ENCODE measurements around the gene TTC21B. TPM values are rescaled to one million over a fixed set of nuclear protein-coding genes. Genes with fewer than 3 reads are reported as not detected.

Gene TTC21B
- total RNA-seq, 1 donor from 2014 or later, result 10.0 TPM

GRCh38 chr2:165938237-165938636 lies 15.3 kb downstream of the TTC21B start:
- Histone ChIP-seq H3K36me3 (ENCODE audit: control insufficient read depth, insufficient read depth, low read length) (no peaks in the 10 kb centered on the region), H3K27me3 (ENCODE audit: control insufficient read depth, insufficient read depth, low read length) (no peaks in the 10 kb centered on the region), H3K4me3 (ENCODE audit: low read depth, low read length) (no peak overlapping the region)
- DNase-seq (ENCODE audit: low read depth) (no peak), FAIRE-seq (no peak)
- no peak for TF ChIP-seq CTCF (IDR thresholded peaks at IDR 0.05; ENCODE audit: insufficient read depth, low read length, severe bottlenecking)

- TF ChIP-seq CTCF (IDR thresholded peaks at IDR 0.05; ENCODE audit: insufficient read depth, low read length, severe bottlenecking), result no peak
- Histone ChIP-seq H3K27me3 (ENCODE audit: control insufficient read depth, insufficient read depth, low read length) (no peaks in the 10 kb centered on the region), H3K4me3 (ENCODE audit: low read depth, low read length) (no peak overlapping the region), H3K36me3 (ENCODE audit: control insufficient read depth, insufficient read depth, low read length) (peaks cover 2% of the 10 kb centered on the region)
- DNase-seq (ENCODE audit: low read depth) (no peak), FAIRE-seq (no peak)
Observed at GRCh38 chr2:165933211-165933910, 20.2 kb downstream of the TTC21B start.

GRCh38 chr2:165927774-165928173 lies 25.8 kb downstream of the TTC21B start:
- FAIRE-seq (no peak), DNase-seq (ENCODE audit: low read depth) (no peak)
- TF ChIP-seq CTCF (IDR thresholded peaks at IDR 0.05; ENCODE audit: insufficient read depth, low read length, severe bottlenecking), result no peak
- Histone ChIP-seq H3K4me3 (ENCODE audit: low read depth, low read length) (no peak overlapping the region), H3K36me3 (ENCODE audit: control insufficient read depth, insufficient read depth, low read length) (peaks cover 2% of the 10 kb centered on the region), H3K27me3 (ENCODE audit: control insufficient read depth, insufficient read depth, low read length) (no peaks in the 10 kb centered on the region)

- TF ChIP-seq CTCF (IDR thresholded peaks at IDR 0.05; ENCODE audit: insufficient read depth, low read length, severe bottlenecking), result no peak
- no peak overlapping the region for H3K4me3 ChIP-seq (ENCODE audit: low read depth, low read length)
- DNase-seq (ENCODE audit: low read depth) (peak; percentile 43), FAIRE-seq (no peak)
- H3K36me3 ChIP-seq (ENCODE audit: control insufficient read depth, insufficient read depth, low read length), result peaks cover 2% of the 10 kb centered on the region
- H3K27me3 ChIP-seq (ENCODE audit: control insufficient read depth, insufficient read depth, low read length), result no peaks in the 10 kb centered on the region
Observed at GRCh38 chr2:165927353-165927752, 26.2 kb downstream of the TTC21B start.

- FAIRE-seq (no peak), DNase-seq (ENCODE audit: low read depth) (no peak)
- no peak overlapping the region for H3K4me3 ChIP-seq (ENCODE audit: low read depth, low read length)
- H3K27me3 ChIP-seq (ENCODE audit: control insufficient read depth, insufficient read depth, low read length), result no peaks in the 10 kb centered on the region
- TF ChIP-seq CTCF (IDR thresholded peaks at IDR 0.05; ENCODE audit: insufficient read depth, low read length, severe bottlenecking), result no peak
- no peaks in the 10 kb centered on the region for H3K36me3 ChIP-seq (ENCODE audit: control insufficient read depth, insufficient read depth, low read length)
Observed at GRCh38 chr2:165924946-165925345, 28.6 kb downstream of the TTC21B start.

GRCh38 chr2:165920748-165921147 lies 32.8 kb downstream of the TTC21B start:
- Histone ChIP-seq H3K4me3 (ENCODE audit: low read depth, low read length) (no peak overlapping the region), H3K27me3 (ENCODE audit: control insufficient read depth, insufficient read depth, low read length) (no peaks in the 10 kb centered on the region), H3K36me3 (ENCODE audit: control insufficient read depth, insufficient read depth, low read length) (peaks cover 1% of the 10 kb centered on the region)
- DNase-seq (ENCODE audit: low read depth) (no peak), FAIRE-seq (no peak)
- TF ChIP-seq CTCF (IDR thresholded peaks at IDR 0.05; ENCODE audit: insufficient read depth, low read length, severe bottlenecking), result no peak
